ENCODE data around the gene SLC6A1.

Gene SLC6A1

DNA sequence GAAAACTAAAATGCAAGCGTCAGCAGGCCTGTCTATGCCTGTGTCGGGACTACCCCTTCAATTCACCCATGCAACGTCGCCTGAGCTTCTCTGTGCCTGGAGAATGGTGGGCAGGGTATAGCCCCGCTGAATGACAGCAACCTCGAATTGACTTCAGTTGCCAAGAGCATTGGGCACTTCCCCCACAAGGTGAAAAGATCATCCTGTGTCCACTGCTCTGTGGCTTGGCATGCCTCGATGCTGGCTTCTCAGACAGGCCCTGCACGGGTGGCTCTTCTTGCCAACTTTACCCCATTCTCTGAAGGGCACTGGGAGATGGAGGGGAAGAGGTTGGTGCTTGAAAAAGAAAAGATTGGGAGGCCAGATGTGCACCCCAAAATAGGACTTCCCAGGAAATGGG, 3.3 kb downstream of the SLC6A1 start:
- H3K27ac ChIP-seq, result no peak overlapping the region
- TF ChIP-seq, protein P1, sequence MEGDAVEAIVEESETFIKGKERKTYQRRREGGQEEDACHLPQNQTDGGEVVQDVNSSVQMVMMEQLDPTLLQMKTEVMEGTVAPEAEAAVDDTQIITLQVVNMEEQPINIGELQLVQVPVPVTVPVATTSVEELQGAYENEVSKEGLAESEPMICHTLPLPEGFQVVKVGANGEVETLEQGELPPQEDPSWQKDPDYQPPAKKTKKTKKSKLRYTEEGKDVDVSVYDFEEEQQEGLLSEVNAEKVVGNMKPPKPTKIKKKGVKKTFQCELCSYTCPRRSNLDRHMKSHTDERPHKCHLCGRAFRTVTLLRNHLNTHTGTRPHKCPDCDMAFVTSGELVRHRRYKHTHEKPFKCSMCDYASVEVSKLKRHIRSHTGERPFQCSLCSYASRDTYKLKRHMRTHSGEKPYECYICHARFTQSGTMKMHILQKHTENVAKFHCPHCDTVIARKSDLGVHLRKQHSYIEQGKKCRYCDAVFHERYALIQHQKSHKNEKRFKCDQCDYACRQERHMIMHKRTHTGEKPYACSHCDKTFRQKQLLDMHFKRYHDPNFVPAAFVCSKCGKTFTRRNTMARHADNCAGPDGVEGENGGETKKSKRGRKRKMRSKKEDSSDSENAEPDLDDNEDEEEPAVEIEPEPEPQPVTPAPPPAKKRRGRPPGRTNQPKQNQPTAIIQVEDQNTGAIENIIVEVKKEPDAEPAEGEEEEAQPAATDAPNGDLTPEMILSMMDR (conservative IDR thresholded peaks at IDR 0.05), result no peak

DNA sequence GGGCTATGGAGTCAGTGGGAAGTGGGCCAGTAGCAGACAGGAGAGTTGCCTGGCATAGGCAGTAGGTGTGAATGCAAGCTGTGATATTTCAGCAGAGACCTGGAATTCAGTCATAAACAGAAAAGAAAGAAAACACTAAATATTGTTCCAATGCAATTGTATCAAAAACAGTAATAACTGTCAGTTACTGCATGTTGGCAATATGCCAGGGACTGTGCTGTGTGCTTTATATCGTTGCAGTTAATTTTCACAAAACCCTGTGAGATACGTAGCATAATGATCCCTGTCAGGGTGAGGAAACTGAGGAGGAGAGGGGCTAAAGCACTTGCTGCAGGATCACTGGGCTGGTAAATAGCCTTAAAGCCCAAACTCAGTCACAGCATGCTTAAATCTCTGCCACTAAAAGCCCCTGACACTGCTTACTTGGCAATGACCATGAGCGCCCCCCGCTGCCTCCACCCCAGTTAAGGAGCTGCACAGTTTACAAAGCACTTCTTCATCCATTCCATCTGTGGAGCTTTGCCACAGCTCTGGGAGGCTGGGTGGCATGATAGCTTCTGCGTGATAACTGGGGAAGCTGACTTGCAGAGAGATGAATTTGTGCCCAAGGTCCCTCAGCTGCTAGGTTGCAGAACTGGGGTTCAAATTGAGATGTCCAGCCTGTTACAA, 3.9 kb downstream of the SLC6A1 start:
- TF ChIP-seq, protein P1 (conservative IDR thresholded peaks at IDR 0.05), result no peak
- H3K27ac ChIP-seq, result no peak overlapping the region

DNA sequence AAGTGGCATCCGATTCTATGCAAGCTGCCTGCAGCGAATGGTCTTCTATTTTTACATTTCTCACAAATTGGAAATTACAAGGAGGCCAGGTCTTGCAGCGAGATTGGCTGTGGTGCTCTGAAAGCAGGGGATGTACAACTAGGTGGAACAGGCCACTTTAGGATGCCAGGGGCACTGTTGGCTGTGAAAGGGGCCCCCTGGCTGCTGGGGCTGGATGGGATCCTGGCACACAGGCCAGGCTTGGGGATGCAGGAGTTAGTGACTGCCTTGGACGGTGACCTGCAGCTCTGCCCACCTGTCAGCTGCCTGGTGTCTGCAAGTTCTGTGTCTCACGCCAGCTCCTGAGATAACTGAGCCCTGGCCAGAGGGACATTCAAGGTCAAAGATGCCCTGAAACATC, 4.6 kb downstream of the SLC6A1 start:
- no peak overlapping the region for H3K27ac ChIP-seq
- TF ChIP-seq, protein P1 (conservative IDR thresholded peaks at IDR 0.05), result no peak

DNA sequence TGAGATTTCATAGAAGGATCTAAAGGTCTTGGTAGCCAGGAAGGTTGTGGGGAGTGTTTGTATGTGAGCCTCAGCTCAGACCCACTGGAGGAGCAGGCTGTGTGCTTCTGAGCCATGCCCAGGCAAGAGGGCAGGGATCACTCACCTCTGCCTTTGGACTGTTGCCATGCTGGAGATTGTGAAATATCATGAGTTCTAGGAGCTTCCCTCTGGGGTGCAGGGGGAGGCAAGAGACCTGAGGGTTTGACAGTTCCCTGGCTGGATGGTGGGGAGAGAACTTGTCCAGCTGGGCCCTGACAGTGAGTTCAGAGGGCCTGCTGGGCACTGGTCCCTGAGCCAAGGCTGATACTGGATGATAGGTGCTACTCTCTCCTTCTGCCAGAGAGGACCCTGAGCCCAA, 6.0 kb downstream of the SLC6A1 start:
- no peak overlapping the region for H3K27ac ChIP-seq
- TF ChIP-seq, protein P1 (conservative IDR thresholded peaks at IDR 0.05), result no peak

GRCh38 chr3:10999221-11000107, 6.9 kb downstream of the SLC6A1 start:
- TF ChIP-seq, protein P1 (conservative IDR thresholded peaks at IDR 0.05), result no peak
- no peak overlapping the region for H3K27ac ChIP-seq

- H3K27ac ChIP-seq, result no peak overlapping the region
- TF ChIP-seq, protein P1 (conservative IDR thresholded peaks at IDR 0.05), result no peak
Observed at GRCh38 chr3:11000528-11000927, 8.0 kb downstream of the SLC6A1 start.

- TF ChIP-seq, protein P1 (conservative IDR thresholded peaks at IDR 0.05), result no peak
- no peak overlapping the region for H3K27ac ChIP-seq
Observed at GRCh38 chr3:11001020-11001657, 8.6 kb downstream of the SLC6A1 start.

Data from VCaP (cell line).